ENCODE data around the gene TOX2.

Gene TOX2

DNA sequence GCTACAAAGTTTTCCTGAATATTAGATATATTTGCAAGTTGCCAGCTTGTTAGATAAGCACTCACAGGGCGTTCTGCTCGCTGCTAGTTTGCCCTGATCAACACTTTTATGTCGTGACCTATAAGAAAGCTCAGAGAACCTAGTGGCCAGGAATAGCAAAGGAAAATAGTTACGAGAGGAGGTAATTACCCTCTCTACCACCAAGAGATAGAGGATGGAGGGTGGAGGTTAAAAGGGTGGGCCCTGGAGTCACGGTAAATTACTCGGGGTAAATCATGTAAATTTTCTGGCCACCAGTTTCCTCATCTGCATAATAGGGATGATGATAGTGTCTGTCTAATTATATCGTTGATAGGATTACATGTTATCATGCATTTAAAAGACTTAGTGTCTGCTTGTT, 185.2 kb downstream of the TOX2 start:
- no peak overlapping the region for H3K4me3 ChIP-seq (ENCODE audit: low read depth, low read length)
- no peak for TF ChIP-seq CTCF (IDR thresholded peaks at IDR 0.05; ENCODE audit: borderline replicate concordance, insufficient read depth, low read depth, low read length)

GRCh38 chr20:44102582-44102981, 187.9 kb downstream of the TOX2 start:
- TF ChIP-seq CTCF (IDR thresholded peaks at IDR 0.05; ENCODE audit: borderline replicate concordance, insufficient read depth, low read depth, low read length) = no peak
- H3K4me3 ChIP-seq (ENCODE audit: low read depth, low read length) = no peak overlapping the region

GRCh38 chr20:44104798-44105517, 190.3 kb downstream of the TOX2 start:
- TF ChIP-seq CTCF (IDR thresholded peaks at IDR 0.05; ENCODE audit: borderline replicate concordance, insufficient read depth, low read depth, low read length) = no peak
- no peak overlapping the region for H3K4me3 ChIP-seq (ENCODE audit: low read depth, low read length)

DNA sequence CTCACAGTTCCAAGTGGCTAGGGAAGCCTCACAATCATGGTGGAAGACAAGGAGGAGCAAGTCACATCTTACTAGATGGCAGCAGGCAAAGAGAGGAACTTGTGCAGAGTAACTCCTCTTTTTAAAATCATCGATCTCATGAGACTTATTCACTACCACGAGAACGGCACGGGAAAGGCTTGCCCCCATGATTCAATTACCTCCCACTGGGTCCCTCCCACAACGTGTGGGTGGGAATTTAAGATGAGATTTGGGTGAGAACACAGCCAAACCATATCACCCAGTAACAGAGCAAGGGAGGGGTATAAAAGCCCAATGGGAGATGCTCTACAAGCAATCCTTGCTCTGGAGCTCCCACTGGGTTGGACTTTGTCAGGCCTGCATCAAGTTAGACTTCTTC, 192.0 kb downstream of the TOX2 start:
- no peak overlapping the region for H3K4me3 ChIP-seq (ENCODE audit: low read depth, low read length)
- no peak for TF ChIP-seq CTCF (IDR thresholded peaks at IDR 0.05; ENCODE audit: borderline replicate concordance, insufficient read depth, low read depth, low read length)

- H3K4me3 ChIP-seq (ENCODE audit: low read depth, low read length) = no peak overlapping the region
- peak; percentile 41; the same call in 1 of the 2 replicates for TF ChIP-seq CTCF (IDR thresholded peaks at IDR 0.05; ENCODE audit: borderline replicate concordance, insufficient read depth, low read depth, low read length)
Measured at GRCh38 chr20:44109951-44110361, 195.3 kb downstream of the TOX2 start.

DNA sequence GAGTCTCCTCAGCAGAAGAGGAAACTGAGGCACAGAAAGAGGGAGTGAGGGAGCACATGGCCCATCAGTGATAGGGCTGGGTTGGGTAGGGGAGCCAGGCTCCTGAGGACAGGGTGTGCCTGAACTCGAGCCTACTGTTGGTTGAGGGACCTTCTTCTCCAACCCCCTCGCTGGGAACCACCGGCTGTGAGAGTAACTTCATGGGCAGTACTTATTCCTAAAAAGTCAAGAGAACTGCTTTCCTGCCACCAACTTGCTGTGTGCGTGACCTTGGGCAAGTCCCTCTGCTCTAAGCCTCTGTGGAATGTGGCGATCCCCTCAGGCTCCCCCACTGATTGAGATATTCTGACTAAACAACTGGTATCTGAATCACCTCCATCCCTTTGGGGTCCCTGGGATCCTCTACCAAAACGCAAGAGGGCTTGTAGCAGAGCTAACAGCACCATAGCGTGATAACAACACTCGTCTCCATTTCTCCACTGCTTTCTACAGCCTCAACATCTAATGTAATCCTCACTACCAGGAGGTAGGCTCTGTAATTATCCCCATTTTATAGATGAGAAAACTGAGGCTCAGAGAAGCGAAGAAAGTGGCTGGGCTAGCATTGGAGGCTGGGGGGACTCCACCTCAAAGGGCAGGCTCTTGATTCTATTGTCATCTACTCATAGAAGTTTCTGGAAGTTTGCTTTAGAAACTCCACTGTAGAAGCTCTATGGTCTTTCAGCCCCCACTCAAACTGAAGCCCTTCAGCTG, 196.3 kb downstream of the TOX2 start:
- no peak for TF ChIP-seq CTCF (IDR thresholded peaks at IDR 0.05; ENCODE audit: borderline replicate concordance, insufficient read depth, low read depth, low read length)

More for the DNA sequence above, 196.3 kb downstream of the TOX2 start:
- H3K4me3 ChIP-seq (ENCODE audit: low read depth, low read length) = no peak overlapping the region

Measured in GM12875 (cell line).